Stimulated activated CD4-positive, alpha-beta T cell treated with anti-CD3 and anti-CD28 coated beads, TNF-alpha, amount 100 ng/mL, for 24 hours (primary cell): ENCODE data around the gene SH3BP2.

Experiments
- DNase-seq, 3 experiments: peaks; one replicate each; pipeline ENCODE4 v3.0.0-alpha.2; 2020; ENCODE audit warnings: low read depth in 3 of 3

SH3BP2 gene

GRCh38 chr4:2803624-2804448 lies 11.0 kb downstream of the SH3BP2 start:
- no peak for DNase-seq

- no peak for DNase-seq
Measured at GRCh38 chr4:2804449-2804972, 11.6 kb downstream of the SH3BP2 start.

GRCh38 chr4:2804973-2805501 lies 12.2 kb downstream of the SH3BP2 start:
- DNase-seq: no peak

- no peak for DNase-seq
Measured at GRCh38 chr4:2805712-2806389, 13.0 kb downstream of the SH3BP2 start.

GRCh38 chr4:2806390-2807355 lies 13.8 kb downstream of the SH3BP2 start:
- DNase-seq: no peak

- no peak for DNase-seq
Measured at GRCh38 chr4:2807571-2807970, 14.7 kb downstream of the SH3BP2 start.

- no peak for DNase-seq
Measured at GRCh38 chr4:2808001-2808400, 15.1 kb downstream of the SH3BP2 start.

- DNase-seq: no peak
Measured at GRCh38 chr4:2809610-2810180, 16.8 kb downstream of the SH3BP2 start.

GRCh38 chr4:2810388-2810787 lies 17.5 kb downstream of the SH3BP2 start:
- DNase-seq: no peak

GRCh38 chr4:2811830-2812611 lies 19.1 kb downstream of the SH3BP2 start:
- DNase-seq: peak in 2 of 3 experiments; percentile 20 to 71

- DNase-seq: no peak
Measured at GRCh38 chr4:2812612-2813354, 19.9 kb downstream of the SH3BP2 start.

GRCh38 chr4:2813446-2814405 lies 20.8 kb downstream of the SH3BP2 start:
- no peak for DNase-seq

GRCh38 chr4:2814627-2815270 lies 21.9 kb downstream of the SH3BP2 start:
- no peak for DNase-seq

- DNase-seq: no peak
Measured at GRCh38 chr4:2816401-2816954, 23.6 kb downstream of the SH3BP2 start.

GRCh38 chr4:2817137-2817536 lies 24.3 kb downstream of the SH3BP2 start:
- DNase-seq: no peak

GRCh38 chr4:2817701-2818350 lies 24.9 kb downstream of the SH3BP2 start:
- no peak for DNase-seq

GRCh38 chr4:2818351-2818939 lies 25.6 kb downstream of the SH3BP2 start:
- no peak for DNase-seq
